Measurements from ENCODE around the gene NID1.

NID1 gene

GRCh38 chr1:235948774-235949427 is 116.0 kb downstream of the NID1 start:
- no peak overlapping the region for H3K4me3 ChIP-seq (ENCODE audit: low read depth, low read length)
- no peak for DNase-seq (ENCODE audit: low read depth)

DNA sequence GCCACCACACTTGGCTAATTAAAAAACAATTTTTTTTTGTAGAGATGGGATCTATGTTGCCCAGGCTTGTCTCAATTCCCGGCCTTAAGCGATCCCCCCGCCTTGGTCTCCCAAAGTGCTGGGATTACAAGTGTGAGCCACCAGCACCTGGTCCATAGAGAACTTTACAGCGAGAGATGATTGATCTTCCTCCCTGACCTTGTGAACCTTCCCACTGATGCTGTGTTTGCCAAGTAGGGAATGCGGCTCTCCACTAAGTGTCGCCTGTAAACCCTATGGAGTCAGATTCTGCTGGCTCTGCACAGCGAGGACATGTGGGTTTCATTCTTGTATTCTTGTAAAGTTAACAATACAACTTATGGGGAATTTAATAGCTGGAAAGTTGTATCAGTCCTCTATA is 116.9 kb downstream of the NID1 start:
- no peak for DNase-seq (ENCODE audit: low read depth)
- H3K4me3 ChIP-seq (ENCODE audit: low read depth, low read length): no peak overlapping the region

GRCh38 chr1:235946571-235946981 is 118.3 kb downstream of the NID1 start:
- peak; percentile 62 for DNase-seq (ENCODE audit: low read depth)
- no peak overlapping the region for H3K4me3 ChIP-seq (ENCODE audit: low read depth, low read length)

GRCh38 chr1:235945775-235946570 is 118.9 kb downstream of the NID1 start:
- H3K4me3 ChIP-seq (ENCODE audit: low read depth, low read length): no peak overlapping the region
- DNase-seq (ENCODE audit: low read depth): no peak

- no peak overlapping the region for H3K4me3 ChIP-seq (ENCODE audit: low read depth, low read length)
- DNase-seq (ENCODE audit: low read depth): peak; percentile 94
Observed at GRCh38 chr1:235943581-235944114, 121.2 kb downstream of the NID1 start.

DNA sequence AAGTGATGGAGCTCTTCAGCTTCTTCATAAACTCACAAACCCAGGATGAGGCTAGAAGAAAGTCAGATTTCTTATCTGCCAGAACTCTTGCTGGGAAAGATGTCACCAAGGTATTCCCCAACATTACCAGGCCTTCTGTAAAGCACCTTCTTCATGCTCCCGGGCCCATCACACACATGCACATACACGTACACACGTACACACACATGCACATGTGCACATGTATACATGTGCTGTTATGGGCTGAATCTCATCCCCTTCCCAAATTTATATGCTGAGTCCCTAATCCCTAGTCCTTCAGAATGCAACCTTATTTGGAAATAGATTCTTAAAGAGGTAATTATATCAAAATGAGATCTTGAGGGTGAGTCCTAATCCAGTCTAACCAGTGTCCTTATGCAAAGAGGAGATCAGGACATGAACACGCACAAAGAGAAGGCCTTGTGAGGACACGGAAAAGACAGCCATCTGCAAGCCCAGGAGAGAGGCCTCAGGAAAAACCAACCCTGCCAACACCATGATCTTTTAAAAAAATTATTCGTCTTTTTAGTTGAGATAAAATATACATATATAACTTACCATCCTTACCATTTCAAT is 121.8 kb downstream of the NID1 start:
- no peak for DNase-seq (ENCODE audit: low read depth)
- H3K4me3 ChIP-seq (ENCODE audit: low read depth, low read length): no peak overlapping the region

- H3K4me3 ChIP-seq (ENCODE audit: low read depth, low read length): no peak overlapping the region
- no peak for DNase-seq (ENCODE audit: low read depth)
Observed at GRCh38 chr1:235942625-235942934, 122.3 kb downstream of the NID1 start.

- DNase-seq (ENCODE audit: low read depth): no peak
- H3K4me3 ChIP-seq (ENCODE audit: low read depth, low read length): no peak overlapping the region
Observed at GRCh38 chr1:235941876-235942624, 122.8 kb downstream of the NID1 start.

- DNase-seq (ENCODE audit: low read depth): no peak
- H3K4me3 ChIP-seq (ENCODE audit: low read depth, low read length): no peak overlapping the region
Observed at GRCh38 chr1:235940285-235940684, 124.6 kb downstream of the NID1 start.

DNA sequence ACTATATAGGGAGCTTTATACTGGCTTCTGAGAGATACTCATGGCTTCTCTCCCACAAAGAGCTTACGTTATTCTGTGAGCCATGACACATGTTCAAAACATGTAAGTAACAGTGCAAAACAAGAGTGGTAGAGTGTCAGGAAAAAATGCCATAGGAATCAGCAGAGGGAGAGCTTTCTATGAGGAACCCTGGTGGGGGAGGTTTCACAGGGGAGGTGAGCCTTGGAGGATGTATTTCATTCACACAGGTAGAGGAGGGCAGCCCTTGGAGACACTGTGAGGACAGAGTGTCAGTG is 125.5 kb downstream of the NID1 start:
- DNase-seq (ENCODE audit: low read depth): no peak
- H3K4me3 ChIP-seq (ENCODE audit: low read depth, low read length): no peak overlapping the region

GRCh38 chr1:235938709-235939479 is 126.0 kb downstream of the NID1 start:
- H3K4me3 ChIP-seq (ENCODE audit: low read depth, low read length): no peak overlapping the region
- DNase-seq (ENCODE audit: low read depth): no peak

DNA sequence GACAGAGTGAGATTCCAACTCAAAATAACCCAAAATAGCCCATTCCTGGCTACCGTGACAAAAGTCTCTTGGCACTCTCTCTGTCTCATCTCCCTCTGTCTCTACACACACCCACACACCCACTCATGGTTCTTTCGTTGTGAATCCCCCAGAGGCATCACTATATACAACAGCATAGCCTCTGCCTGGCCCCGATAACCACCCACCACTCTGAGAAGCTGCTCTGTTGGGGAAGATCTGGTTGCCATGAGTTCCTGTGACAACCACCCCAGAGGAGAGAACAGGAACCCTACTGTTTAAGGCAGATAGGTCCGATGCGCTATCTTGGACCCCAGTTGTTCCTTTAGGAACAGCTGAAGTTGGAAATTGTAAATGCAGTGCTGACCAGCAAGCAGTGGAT is 127.8 kb downstream of the NID1 start:
- DNase-seq (ENCODE audit: low read depth): no peak

DNA sequence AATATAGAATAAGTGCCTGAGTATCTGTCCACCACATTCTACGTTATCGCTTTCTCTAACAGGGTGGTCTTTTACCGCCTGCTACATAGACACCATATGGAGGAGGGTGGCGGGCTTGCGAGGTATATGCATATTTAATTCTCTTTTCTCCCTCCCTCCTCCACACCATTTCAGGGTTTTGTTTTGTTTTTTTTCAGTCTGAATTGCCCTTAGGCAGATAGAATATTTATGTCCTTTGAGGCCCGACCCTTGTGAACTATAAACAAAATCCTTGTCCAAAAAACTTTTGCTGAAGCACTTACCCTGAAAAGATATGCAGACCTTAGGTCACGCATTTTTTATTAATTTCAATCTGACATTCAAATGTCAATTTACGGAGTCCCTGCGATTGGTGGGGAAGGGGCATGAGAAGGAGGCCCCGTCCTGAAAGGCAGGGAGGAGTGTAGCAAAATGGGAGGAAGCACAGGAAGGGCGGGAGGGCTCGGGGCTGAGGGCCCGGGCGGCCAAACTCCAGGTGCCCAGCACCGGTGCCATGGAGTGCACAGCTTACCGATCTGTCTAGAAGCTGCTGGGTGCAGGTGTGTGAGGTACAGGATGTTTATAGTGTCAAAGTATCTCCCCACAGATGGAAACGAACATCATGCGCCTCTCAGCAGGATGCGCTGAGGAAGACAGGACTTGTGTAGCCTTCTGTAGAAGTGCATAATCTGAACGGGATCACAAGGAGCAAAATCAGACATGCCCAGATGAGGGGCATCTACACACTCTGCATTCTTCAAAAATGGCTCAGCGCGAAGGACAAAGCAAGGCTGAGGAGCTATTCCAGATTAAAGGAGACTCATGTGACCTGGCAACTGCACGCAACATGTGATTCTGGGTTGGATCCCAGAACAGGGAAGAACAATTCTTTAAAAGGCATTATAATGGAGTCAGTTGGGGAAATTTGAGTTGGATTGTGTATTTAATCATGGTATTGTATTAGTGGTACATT is 129.4 kb downstream of the NID1 start:
- DNase-seq (ENCODE audit: low read depth): no peak
- H3K4me3 ChIP-seq (ENCODE audit: low read depth, low read length): no peak overlapping the region

More for the DNA sequence above, 127.8 kb downstream of the NID1 start:
- no peak overlapping the region for H3K4me3 ChIP-seq (ENCODE audit: low read depth, low read length)

DNA sequence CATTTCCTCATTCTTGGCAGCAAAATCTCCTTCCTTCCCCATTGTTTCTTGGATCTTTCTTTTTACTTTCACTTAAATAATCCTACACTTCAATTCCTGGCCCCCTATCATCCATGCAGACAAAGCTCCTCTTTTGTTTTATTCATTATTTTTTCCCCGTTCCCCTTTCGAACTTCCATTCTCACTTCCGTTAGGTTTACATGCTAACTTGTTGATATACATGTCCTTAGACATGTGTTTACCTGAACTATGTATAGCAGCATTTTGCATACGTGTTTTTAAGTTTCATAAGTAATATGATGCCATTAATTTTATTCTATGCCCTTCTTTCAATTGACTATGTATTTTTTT is 131.1 kb downstream of the NID1 start:
- no peak for DNase-seq (ENCODE audit: low read depth)
- no peak overlapping the region for H3K4me3 ChIP-seq (ENCODE audit: low read depth, low read length)

DNA sequence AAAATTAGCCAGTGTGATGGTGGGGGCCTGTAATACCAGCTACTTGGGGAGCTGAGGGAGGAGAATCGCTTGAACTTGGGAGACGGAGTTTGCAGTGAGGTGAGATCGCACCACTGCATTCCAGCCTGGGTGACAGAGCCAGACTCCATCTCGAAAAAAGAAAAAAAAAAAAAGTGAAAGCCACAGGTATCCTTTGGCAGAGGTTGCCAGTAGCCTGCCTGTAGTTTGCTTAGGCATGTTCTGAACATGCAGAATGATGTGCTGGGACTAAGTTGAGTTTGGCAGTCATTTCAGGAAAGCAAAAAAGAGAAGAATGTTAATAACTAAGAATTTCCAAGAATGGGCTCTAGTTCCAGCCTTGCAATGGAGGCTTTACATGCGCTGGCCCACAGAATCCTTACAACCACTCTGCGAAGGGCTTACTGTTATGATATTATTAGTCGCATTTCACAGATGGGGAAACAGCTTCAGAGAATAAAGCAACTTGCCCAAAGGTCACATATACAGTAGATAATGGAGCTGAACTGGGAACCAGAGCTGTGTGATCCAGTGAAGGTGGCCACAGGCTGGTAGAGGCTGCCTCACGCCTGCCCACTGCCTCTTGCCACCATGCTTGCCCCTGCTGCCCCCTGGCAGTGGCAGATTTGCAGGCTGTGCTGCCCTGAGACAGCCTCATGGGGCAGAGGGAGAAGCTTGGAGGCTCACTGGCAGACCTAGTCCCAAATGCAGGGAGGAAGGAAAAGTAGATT is 131.7 kb downstream of the NID1 start:
- no peak overlapping the region for H3K4me3 ChIP-seq (ENCODE audit: low read depth, low read length)

GRCh38 chr1:235932090-235932510 is 132.8 kb downstream of the NID1 start:
- H3K4me3 ChIP-seq (ENCODE audit: low read depth, low read length): no peak overlapping the region
- no peak for DNase-seq (ENCODE audit: low read depth)

More for the DNA sequence above, 131.7 kb downstream of the NID1 start:
- DNase-seq (ENCODE audit: low read depth): no peak

GRCh38 chr1:235931171-235931738 is 133.6 kb downstream of the NID1 start:
- DNase-seq (ENCODE audit: low read depth): no peak
- H3K4me3 ChIP-seq (ENCODE audit: low read depth, low read length): no peak overlapping the region
